ENCODE measurements around the gene SLC16A8.
"Not testable (repeated sequence)": the region's sequence is repeated elsewhere in the genome, so short reads cannot be mapped to it uniquely, and the experiment has no call there.

Gene SLC16A8

DNA sequence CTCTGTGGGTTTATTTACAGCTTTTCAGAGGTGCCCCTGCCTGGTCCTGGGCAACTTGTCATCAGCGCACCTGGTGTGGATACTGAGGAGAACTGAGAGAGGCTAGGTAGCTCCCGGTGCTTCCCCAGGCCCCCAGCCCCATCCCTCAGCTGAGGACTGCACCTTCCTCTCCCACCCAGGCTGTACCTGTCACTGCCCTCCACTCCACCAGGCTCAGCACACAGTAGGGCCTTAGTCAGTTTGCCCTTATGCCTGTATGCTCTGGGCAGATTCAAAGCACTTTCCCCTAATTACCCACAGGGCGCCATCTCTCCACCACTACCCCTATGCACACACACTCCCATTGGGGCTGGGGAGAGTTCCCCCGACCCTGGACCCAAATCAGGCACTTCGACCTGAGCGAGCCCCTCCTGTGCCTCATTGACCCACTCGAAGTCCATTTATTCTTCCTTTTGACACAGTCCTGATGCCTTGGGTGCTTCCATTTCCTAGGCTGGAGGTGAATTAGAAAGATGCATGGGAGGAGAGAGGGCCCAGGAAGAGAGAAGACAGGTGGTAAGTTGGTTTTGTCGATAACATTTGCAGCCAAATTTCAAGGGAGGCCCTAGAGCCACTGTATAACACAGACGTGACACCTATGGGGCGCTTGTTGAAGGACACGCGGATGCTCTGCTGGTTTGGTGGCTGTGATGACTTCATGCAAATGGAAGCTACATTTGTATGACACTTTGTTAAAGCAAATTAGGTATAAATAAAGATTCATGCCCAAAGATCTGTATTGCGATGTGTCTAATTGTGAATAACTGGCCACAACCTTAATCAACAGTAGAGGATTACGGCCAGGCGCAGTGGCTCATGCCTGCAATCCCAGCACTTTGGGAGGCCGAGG lies 40.6 kb downstream of the SLC16A8 start:
- DNase-seq (ENCODE audit: low read depth in 2 of 2) = no peak

GRCh38 chr22:38042488-38042790 lies 41.5 kb downstream of the SLC16A8 start:
- DNase-seq (ENCODE audit: low read depth in 2 of 2) = no peak

DNA sequence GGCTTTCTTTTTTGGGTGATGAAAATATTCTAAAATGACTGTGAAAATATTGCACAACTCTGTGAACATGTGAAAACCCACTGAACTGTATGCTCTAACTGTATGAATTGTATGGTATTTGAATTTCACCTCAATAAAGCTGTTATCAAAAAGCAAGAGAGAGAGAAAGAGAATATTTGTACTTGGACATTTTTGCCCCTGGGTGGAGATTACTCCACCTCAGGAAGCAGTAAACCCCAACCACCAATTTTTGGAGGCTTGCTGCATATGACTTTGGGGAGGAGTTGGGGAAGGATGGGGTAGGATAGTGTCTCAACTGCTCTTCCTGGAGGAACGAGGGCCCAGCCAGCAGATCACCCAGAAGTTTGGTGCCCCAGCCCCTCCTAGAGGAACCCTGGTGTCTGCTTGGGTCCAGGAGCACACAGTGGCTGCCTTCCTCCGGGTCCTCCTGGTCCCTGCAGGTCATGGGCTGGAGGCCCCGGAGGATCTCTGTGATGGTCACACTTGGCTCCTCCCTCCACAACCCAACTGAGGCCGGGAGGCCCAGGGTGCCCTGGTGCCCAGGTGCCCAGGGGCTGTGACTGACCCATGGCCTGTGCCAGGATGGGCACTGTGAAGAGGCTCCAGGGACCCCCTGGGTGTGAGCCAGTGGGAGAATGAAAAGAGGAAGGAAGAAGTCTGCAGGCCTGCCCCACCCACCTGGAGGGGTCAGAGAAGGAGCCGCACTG lies 42.1 kb downstream of the SLC16A8 start:
- DNase-seq (ENCODE audit: low read depth in 2 of 2) = no peak

DNA sequence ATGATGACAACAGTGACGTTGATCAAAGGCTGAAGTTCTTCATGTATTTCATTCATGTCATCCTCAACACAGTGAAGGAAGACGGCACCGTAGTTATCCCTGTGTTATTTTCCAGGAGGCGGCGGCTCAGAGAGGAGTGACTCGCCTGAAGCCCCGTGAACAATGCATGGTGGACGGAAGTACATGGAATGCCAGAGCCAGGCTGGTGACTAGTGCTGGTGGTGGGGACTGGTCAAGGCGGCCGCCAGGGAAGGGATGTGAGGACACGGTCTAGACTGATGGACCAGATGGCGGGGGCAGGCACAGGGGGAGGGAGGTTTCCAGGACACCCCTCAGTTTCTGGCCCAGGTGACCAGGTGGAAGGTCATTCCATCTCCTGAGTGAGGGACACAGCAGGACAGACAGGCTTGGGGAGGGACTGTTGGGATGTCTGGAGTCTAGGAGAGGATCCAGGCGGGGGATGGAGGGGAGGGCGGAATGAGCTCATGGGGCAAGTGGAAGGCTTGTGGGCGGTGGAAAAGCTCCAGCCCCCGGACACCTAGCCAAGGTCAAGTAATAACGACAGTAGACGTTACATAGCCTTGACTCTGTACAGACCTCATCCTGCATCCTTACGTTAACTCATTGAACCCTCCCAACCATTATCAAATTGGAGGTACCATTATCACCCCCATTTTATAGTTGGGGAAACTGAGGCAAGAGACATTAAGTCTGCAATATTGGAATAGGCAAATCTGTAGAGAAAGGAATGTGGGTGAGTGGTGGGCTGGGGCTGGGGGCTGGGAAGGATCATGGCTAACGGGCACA lies 42.8 kb downstream of the SLC16A8 start:
- DNase-seq (ENCODE audit: low read depth in 2 of 2) = no peak

- no peak for DNase-seq (ENCODE audit: low read depth in 2 of 2)
Observed at GRCh38 chr22:38038890-38039812, 44.8 kb downstream of the SLC16A8 start.

DNA sequence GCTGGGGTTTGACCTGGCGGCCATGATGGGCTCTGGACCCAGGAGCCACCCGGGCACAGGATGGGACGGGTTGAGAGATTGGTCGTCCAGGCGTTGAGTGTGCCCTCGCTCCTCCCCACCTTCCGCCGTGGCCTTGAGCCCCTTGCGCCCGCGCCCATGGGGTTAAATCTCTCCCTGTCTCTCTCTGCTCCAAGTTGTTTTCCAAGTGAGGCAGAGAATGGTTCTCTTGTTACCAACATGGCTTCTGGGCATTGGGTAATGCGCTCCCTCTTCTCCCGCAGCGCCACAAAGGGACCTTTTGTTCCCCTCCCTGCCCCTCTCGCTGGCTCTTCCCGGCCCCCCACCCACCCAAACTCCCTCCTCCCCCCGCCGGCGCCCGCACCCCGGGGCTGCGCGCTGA lies 45.6 kb downstream of the SLC16A8 start:
- DNase-seq (ENCODE audit: low read depth in 2 of 2) = no peak

GRCh38 chr22:38037367-38038150 lies 46.4 kb downstream of the SLC16A8 start:
- DNase-seq (ENCODE audit: low read depth in 2 of 2) = not testable (repeated sequence)

- no peak for DNase-seq (ENCODE audit: low read depth in 2 of 2)
Observed at GRCh38 chr22:38036392-38037062, 47.5 kb downstream of the SLC16A8 start.

- no peak for DNase-seq (ENCODE audit: low read depth in 2 of 2)
Observed at GRCh38 chr22:38035530-38035885, 48.5 kb downstream of the SLC16A8 start.

DNA sequence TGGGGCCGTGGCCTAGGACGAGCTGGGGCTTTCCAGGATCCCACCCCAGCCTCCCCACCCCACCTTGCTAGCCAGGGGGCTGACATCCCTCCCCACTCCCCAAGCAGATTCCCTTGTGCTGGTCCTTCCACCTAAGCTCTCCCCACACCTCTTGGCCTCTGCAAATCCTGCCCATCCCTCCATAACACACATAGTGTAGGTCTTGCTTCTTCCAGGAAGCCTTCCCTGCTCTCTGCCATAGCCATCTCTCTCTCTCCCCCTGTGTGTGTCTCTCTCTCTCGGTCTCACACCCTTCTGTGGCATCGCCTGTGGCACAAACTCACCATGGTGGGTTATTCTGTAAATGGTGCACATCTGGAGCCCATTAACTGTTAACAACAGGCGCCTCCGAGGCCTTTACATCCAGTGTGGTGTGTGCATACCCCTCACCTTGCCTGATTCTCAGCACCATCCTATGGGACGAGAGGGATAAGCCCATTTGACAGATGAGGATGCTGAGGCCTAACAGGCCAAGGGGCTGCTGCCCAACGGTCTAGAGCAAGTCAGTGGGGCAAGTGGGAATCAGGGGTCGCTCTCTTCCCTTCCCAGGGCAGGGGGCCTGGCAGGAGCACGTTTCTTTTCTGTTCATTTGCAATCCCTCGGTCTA lies 49.0 kb downstream of the SLC16A8 start:
- DNase-seq (ENCODE audit: low read depth in 2 of 2) = no peak

DNA sequence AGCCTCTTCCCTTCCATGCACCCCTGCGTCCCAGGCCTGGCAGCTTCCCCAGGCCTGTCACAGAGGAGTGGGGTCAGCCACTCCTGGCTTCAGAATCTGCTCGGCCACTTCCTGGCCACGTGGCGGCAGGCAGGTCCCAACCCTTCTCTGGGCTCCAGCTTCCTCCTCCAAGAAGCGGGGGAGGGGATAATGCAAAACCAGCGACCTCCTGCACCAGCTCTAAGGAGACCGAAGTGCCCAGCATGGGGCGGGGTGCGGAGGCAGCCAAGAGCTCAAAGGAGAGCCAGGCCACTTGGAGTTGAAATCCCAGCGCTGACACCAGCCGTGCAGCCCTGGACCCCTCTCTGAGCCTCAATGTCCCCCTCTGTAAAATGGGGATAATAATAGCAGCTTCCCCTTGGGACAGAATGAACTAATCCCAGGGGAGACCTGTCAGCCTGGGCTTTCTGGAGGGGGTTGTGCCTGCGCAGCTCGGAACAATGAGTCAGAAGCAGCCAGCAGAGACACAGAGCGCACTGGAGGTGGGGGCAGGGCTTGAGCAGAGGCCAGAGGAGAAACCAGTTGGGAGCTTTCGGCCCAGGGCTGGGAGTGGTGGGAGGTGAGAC lies 49.6 kb downstream of the SLC16A8 start:
- DNase-seq (ENCODE audit: low read depth in 2 of 2) = no peak

DNA sequence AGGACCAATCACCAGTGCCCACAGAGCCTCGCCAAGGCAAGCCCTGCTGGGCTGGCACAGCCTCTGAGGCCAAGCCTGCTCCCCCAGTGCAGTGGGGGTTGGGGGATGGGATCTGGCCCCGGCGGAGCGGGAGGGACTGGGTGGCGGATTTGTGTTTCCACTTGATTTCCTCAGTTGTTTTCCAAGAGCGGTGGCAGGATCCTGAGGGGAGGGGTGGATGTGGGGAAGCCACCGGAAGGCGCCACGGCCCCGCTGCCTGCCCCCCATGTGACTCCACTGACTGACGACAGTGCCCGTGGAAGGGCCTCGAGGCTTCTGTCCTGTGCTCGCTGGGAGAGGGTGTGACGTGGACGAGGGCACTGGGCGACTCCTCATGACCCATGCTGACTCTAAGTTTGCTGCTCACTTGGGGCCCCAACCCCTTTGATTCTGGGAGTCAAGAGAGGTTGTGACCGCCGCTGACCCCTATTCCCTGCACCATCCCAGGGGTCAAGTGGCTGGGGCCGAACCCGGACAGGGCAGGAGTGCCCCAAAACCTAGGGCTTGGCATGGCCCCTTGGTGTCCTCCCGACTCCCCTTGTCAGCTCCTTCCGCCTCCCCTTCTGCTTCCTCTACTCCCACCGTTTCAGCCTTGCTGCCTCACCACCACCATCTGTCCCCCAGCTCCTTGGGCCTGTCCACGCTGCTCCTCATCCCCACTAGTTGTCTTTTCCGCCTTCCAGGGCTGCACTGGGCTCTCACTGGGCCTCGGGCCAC lies 50.3 kb downstream of the SLC16A8 start:
- no peak for DNase-seq (ENCODE audit: low read depth in 2 of 2)

GRCh38 chr22:38032681-38033521 lies 51.1 kb downstream of the SLC16A8 start:
- no peak for DNase-seq (ENCODE audit: low read depth in 2 of 2)

DNA sequence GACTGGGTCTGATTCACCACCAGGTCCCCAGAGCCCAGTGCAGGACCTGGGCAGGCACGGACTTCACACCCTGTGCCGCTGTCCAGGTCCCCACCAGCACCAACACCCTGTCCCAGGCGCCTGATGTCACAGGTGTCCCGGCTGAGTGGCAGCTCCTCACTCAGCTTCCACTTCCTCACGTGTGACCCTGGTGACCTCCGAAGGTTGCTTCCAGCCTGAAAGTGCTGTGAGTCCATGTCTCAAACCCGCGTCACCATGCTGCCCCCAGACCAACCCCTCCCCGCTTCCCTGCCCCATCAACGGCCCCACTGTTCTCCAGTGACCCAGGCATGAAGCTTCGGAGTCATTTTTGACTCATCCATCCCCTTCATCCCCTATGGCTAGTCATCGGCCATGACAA lies 52.5 kb downstream of the SLC16A8 start:
- no peak for DNase-seq (ENCODE audit: low read depth in 2 of 2)

- no peak for DNase-seq (ENCODE audit: low read depth in 2 of 2)
Observed at GRCh38 chr22:38030311-38031133, 53.5 kb downstream of the SLC16A8 start.

DNA sequence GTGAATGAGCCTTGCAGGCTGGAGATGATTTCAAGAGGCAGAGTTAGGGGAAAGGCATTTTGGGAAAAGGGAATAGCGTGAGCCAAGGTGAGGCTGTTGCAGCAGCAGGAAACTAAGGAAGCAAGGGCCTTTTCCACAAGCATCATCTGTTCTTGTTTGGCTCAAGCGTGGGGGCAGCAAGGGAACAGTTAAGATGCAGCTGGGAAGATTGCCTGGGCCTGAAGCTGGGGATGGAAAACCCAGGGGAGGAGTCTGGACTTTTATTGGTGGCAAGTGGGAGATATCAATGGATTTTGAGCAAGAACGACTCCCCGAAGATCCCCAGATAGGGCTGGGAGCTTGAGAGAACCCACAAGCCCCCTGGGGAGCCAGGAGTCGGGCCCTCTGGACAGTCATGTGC lies 54.1 kb downstream of the SLC16A8 start:
- DNase-seq (ENCODE audit: low read depth in 2 of 2) = no peak

DNA sequence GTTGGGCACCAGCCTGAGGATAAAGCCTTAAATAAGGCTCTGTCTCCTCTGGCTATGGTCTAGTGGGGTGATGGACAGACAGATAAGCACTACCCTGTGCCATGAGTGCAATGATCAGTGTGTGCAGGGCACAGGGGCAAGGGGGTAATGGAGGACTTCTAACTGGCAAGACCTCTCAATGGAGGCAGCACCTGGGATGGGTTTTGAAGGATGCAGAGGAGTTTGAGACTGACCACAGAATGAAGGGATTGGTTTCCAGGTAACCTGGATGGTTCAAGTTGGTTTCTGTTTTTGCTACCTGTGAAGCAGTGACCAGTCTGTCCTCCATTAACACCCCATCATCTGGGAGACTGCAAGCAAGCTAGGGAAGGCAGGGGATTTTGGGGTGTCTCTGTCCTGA lies 54.6 kb downstream of the SLC16A8 start:
- DNase-seq (ENCODE audit: low read depth in 2 of 2) = no peak

All from activated CD8-positive, alpha-beta memory T cell treated with anti-CD3 and anti-CD28 coated beads for 4 hours (primary cell).